KMS-11 (cell line): Measurements from ENCODE around the gene BMP7.

Experiments used
- H2AFZ ChIP-seq: fragments of 200-600 bp; sonication (generic); 2 replicates; pipeline ENCODE4 v1.6.1; 2016; ENCODE audit warnings: antibody characterized with exemption, mixed run types, low read depth
- H3K27ac ChIP-seq: fragments of 200-600 bp; sonication (generic); 2 replicates; pipeline ENCODE4 v1.6.1; 2016; ENCODE audit warnings: mild to moderate bottlenecking, mixed run types
- H3K27me3 ChIP-seq: fragments of 200-600 bp; sonication (generic); 2 replicates; pipeline ENCODE4 v1.6.1; 2017; ENCODE audit warnings: mild to moderate bottlenecking, low read depth, mixed run types, moderate library complexity; ENCODE audit not compliant: insufficient read depth
- H3K36me3 ChIP-seq: fragments of 200-600 bp; sonication (generic); 2 replicates; pipeline ENCODE4 v1.6.1; 2017; ENCODE audit warnings: mild to moderate bottlenecking, mixed run types; ENCODE audit not compliant: insufficient read depth
- H3K4me1 ChIP-seq: fragments of 200-600 bp; sonication (generic); 2 replicates; pipeline ENCODE4 v1.6.1; 2016; ENCODE audit warnings: mild to moderate bottlenecking, low read depth, mixed run types; ENCODE audit not compliant: poor library complexity, severe bottlenecking
- H3K4me2 ChIP-seq: fragments of 200-600 bp; sonication (generic); 2 replicates; pipeline ENCODE4 v1.7.0; 2016; ENCODE audit warnings: mild to moderate bottlenecking, mixed run types
- H3K4me3 ChIP-seq: fragments of 200-600 bp; sonication (generic); IDR thresholded peaks from 2 replicates; pipeline ENCODE4 v1.6.1; 2017; ENCODE audit warnings: low read depth, low read length, mixed read lengths; ENCODE audit not compliant: insufficient read depth
- H3K79me2 ChIP-seq: fragments of 200-600 bp; sonication (generic); 2 replicates; pipeline ENCODE4 v1.6.1; 2016; ENCODE audit warnings: low read depth, mixed run types; ENCODE audit not compliant: insufficient read depth
- H3K9ac ChIP-seq: fragments of 200-600 bp; sonication (generic); 2 replicates; pipeline ENCODE4 v1.6.1; 2016; ENCODE audit warnings: mild to moderate bottlenecking, mixed run types
- H4K20me1 ChIP-seq: fragments of 200-600 bp; sonication (generic); 2 replicates; pipeline ENCODE4 v1.6.1; 2016; ENCODE audit warnings: mild to moderate bottlenecking, mixed run types; ENCODE audit not compliant: insufficient read depth
- CTCF ChIP-seq: fragments of 200-600 bp; sonication (generic); conservative IDR thresholded peaks from 2 replicates; pipeline ENCODE4 v1.6.1; 2017; ENCODE audit warnings: low read depth, mild to moderate bottlenecking, antibody characterized with exemption, low read length, moderate library complexity, mixed read lengths

Gene BMP7

GRCh38 chr20:57313230-57313629, 46.8 kb upstream of the BMP7 start:
- no peaks in the 10 kb centered on the region for H3K36me3 ChIP-seq

DNA sequence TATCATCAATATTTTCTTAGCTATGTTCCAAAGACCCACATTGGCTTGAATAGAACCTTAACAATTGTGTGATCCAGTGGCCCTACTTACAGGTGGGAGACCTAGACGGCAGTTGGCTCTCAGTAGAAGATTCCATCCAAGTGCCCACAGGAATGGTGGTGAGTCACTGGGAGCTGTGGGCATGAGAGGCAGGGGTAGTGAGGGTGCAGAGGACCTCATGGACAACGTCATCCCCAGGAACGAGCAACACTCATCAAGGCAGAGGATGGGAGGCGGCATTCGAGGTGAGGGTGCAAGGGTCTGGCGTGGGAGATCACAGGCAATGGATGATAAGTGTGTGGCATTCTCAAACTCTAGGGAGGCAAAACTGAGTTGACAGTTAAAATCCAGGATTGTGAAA, 45.7 kb upstream of the BMP7 start:
- Histone ChIP-seq H2AFZ (no peak overlapping the region), H3K9ac (no peak overlapping the region), H3K4me1 (no peaks in the 10 kb centered on the region), H3K36me3 (no peaks in the 10 kb centered on the region), H3K4me2 (no peak overlapping the region), H3K27me3 (no peaks in the 10 kb centered on the region), H3K79me2 (no peaks in the 10 kb centered on the region), H4K20me1 (no peaks in the 10 kb centered on the region), H3K27ac (no peak overlapping the region), H3K4me3 (no peak overlapping the region)
- TF ChIP-seq CTCF: no peak

More at GRCh38 chr20:57313230-57313629, 46.8 kb upstream of the BMP7 start:
- H4K20me1 ChIP-seq: no peaks in the 10 kb centered on the region
- no peak overlapping the region for H3K4me3 ChIP-seq
- H3K27ac ChIP-seq: no peak overlapping the region
- TF ChIP-seq CTCF: no peak
- H3K4me2 ChIP-seq: no peak overlapping the region
- H3K79me2 ChIP-seq: no peaks in the 10 kb centered on the region
- no peaks in the 10 kb centered on the region for H3K27me3 ChIP-seq
- no peaks in the 10 kb centered on the region for H3K4me1 ChIP-seq
- no peak overlapping the region for H3K9ac ChIP-seq
- H2AFZ ChIP-seq: no peak overlapping the region

DNA sequence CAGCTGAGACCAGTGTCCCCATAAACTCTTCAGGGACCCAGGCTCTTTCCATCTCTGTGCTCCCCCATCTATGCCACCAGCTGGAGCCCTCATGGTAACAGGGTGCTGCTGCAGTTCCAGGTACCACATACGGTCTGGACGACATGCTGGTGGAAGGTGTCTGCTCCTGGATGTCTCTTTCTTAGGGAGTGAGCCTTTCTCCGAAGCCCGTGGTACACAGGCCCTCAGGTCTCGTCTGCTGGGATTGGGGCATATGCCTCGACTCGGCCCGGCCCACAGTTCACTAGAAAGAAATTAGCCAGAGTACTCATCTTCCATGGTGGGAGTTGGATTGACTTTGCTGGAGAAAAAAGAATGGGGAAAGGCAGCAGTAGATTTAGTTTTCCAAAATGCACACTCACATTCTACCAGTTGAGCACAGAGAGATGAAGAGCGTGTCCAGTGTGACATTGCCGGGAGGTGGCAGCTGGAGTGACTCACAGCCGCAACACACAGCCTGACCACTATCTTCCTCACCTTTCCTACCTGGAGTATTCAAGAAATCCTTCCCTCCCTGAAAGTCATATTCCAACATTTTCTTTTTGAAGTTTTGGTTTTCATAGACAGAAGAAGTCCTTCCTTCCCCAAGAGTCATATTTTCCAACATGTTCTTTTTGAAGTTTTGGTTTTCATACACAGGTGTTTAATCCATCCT, 44.5 kb upstream of the BMP7 start:
- Histone ChIP-seq H3K27me3 (no peaks in the 10 kb centered on the region), H3K9ac (no peak overlapping the region), H2AFZ (no peak overlapping the region), H4K20me1 (no peaks in the 10 kb centered on the region), H3K4me3 (no peak overlapping the region), H3K27ac (no peak overlapping the region), H3K79me2 (no peaks in the 10 kb centered on the region), H3K4me1 (no peaks in the 10 kb centered on the region), H3K4me2 (no peak overlapping the region), H3K36me3 (no peaks in the 10 kb centered on the region)
- no peak for TF ChIP-seq CTCF

GRCh38 chr20:57309544-57310115, 43.2 kb upstream of the BMP7 start:
- no peaks in the 10 kb centered on the region for H3K79me2 ChIP-seq
- no peak overlapping the region for H3K4me3 ChIP-seq
- no peak overlapping the region for H3K4me2 ChIP-seq
- TF ChIP-seq CTCF: no peak
- no peaks in the 10 kb centered on the region for H3K36me3 ChIP-seq
- H3K4me1 ChIP-seq: no peaks in the 10 kb centered on the region
- H4K20me1 ChIP-seq: no peaks in the 10 kb centered on the region
- H3K27me3 ChIP-seq: no peaks in the 10 kb centered on the region
- H3K9ac ChIP-seq: no peak overlapping the region
- H3K27ac ChIP-seq: no peak overlapping the region
- H2AFZ ChIP-seq: no peak overlapping the region
